ENCODE measurements around the gene SERPINF2.
"Not testable (repeated sequence)": the region's sequence is repeated elsewhere in the genome, so short reads cannot be mapped to it uniquely, and the experiment has no call there.

DNA sequence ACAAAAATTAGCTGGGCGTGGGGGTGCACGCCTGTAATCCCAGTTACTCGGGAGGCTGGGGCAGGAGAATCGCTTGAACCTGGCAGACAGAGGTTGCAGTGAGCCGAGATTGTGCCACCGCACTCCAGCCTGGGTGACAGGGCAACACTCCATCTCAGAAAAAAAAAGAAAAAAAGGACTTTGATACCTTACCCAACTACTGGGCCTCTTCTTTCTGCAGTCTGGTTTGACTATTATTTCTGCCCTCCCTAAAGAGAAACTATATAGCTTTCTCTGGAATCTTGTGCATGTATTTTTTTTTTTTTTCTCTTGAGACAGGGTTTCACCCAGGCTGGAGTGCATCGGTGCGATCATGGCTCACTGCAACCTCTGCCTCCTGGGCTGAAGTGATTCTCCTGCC, 55.2 kb downstream of the SERPINF2 start:
- TF ChIP-seq, protein P1, sequence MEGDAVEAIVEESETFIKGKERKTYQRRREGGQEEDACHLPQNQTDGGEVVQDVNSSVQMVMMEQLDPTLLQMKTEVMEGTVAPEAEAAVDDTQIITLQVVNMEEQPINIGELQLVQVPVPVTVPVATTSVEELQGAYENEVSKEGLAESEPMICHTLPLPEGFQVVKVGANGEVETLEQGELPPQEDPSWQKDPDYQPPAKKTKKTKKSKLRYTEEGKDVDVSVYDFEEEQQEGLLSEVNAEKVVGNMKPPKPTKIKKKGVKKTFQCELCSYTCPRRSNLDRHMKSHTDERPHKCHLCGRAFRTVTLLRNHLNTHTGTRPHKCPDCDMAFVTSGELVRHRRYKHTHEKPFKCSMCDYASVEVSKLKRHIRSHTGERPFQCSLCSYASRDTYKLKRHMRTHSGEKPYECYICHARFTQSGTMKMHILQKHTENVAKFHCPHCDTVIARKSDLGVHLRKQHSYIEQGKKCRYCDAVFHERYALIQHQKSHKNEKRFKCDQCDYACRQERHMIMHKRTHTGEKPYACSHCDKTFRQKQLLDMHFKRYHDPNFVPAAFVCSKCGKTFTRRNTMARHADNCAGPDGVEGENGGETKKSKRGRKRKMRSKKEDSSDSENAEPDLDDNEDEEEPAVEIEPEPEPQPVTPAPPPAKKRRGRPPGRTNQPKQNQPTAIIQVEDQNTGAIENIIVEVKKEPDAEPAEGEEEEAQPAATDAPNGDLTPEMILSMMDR (IDR thresholded peaks at IDR 0.05; ENCODE audit: insufficient read depth, low read length, poor library complexity, severe bottlenecking), result not testable (repeated sequence)
- not testable (repeated sequence) for TF ChIP-seq EZH2phosphoT487 (conservative IDR thresholded peaks at IDR 0.05; ENCODE audit: low read length)

All from SU-DHL-6 (cell line).